H1 (cell line): ENCODE results near the gene TMC6. TPM values are rescaled to one million over a fixed set of nuclear protein-coding genes. Genes with fewer than 3 reads are reported as not detected.

Source experiments
- CTCF ChIA-PET: fragments of 300-600 bp; sonication (Branson Sonifier 250); formaldehyde crosslinking; loops from one replicate; lab custom pipeline; 2021; ENCODE audit not compliant: partially characterized antibody; lab: Charles Lee
- POLR2A ChIA-PET: fragments of 300-600 bp; sonication (Branson Sonifier 250); formaldehyde crosslinking; loops from one replicate; lab custom pipeline; 2021; ENCODE audit warnings: inconsistent platforms; ENCODE audit not compliant: partially characterized antibody; lab: Charles Lee
- DNase-seq, 2 experiments: peaks; one replicate each; pipeline versions ENCODE4 v3.0.0 to v3.0.0-alpha.2; 2010 to 2022; ENCODE audit warnings: low spot score in 2 of 2, low read depth in 1 of 2, mixed read lengths in 1 of 2
- FAIRE-seq: peaks from 2 replicates; lab custom pipeline; 2011; peaks lifted over from hg19 to GRCh38; lab: Jason Lieb, UNC
- H2AFZ ChIP-seq: 2 replicates; pipeline ENCODE4 v1.8.1; 2012; ENCODE audit warnings: low read length, inconsistent platforms
- H2AK5ac ChIP-seq: 2 replicates; pipeline ENCODE4 v1.6.1; 2013; ENCODE audit warnings: low read depth, low read length
- H2BK120ac ChIP-seq: replicated peaks from 2 replicates; pipeline ENCODE3; 2013; ENCODE audit warnings: low read depth, low read length, inconsistent platforms
- H2BK12ac ChIP-seq: 2 replicates; pipeline ENCODE4 v1.6.1; 2013; ENCODE audit warnings: low read depth, low read length
- H2BK15ac ChIP-seq: 2 replicates; pipeline ENCODE4 v1.6.1; 2013; ENCODE audit warnings: low read length
- H2BK20ac ChIP-seq: 2 replicates; pipeline ENCODE4 v1.6.1; 2013; ENCODE audit warnings: low read length
- H2BK5ac ChIP-seq: 2 replicates; pipeline ENCODE4 v1.6.1; 2013; ENCODE audit warnings: low read depth, low read length
- H3K14ac ChIP-seq: 2 replicates; pipeline ENCODE4 v1.6.1; 2013; ENCODE audit warnings: inconsistent platforms; ENCODE audit not compliant: insufficient read length
- H3K18ac ChIP-seq: 2 replicates; pipeline ENCODE4 v1.6.1; 2013; ENCODE audit warnings: low read length; ENCODE audit errors: extremely low read depth
- H3K23ac ChIP-seq: 2 replicates; pipeline ENCODE4 v1.6.1; 2013; ENCODE audit warnings: inconsistent platforms; ENCODE audit not compliant: insufficient read length
- H3K23me2 ChIP-seq: 2 replicates; pipeline ENCODE4 v1.6.1; 2013; ENCODE audit warnings: low read depth, low read length
- H3K27ac ChIP-seq: 2 replicates; pipeline ENCODE4 v1.6.1; 2011; ENCODE audit warnings: low read depth, low read length, inconsistent platforms
- H3K27me3 ChIP-seq, 4 experiments: replicated peaks in 1 of 4; 1 replicate in 1 of 4; 2 replicates in 3 of 4; pipeline versions ENCODE4 v1.6.1 to v1.8.1; 2011 to 2013; ENCODE audit warnings: low read length in 3 of 4, mild to moderate bottlenecking in 3 of 4, inconsistent platforms in 2 of 4, mixed read lengths in 2 of 4, moderate library complexity in 1 of 4; ENCODE audit not compliant: control insufficient read depth in 3 of 4, insufficient read depth in 3 of 4; ENCODE audit errors: extremely low read depth in 1 of 4
- H3K36me3 ChIP-seq, 4 experiments: 2 replicates each; pipeline versions ENCODE4 v1.6.1 to v1.8.1; 2011 to 2013; ENCODE audit warnings: mild to moderate bottlenecking in 4 of 4, low read length in 3 of 4, moderate library complexity in 2 of 4, control low read depth in 1 of 4, inconsistent platforms in 1 of 4; ENCODE audit not compliant: insufficient read depth in 4 of 4, control insufficient read depth in 2 of 4
- H3K4ac ChIP-seq: replicated peaks from 2 replicates; pipeline ENCODE3; 2013; ENCODE audit warnings: low read length, low read depth, mixed read lengths, inconsistent platforms; ENCODE audit not compliant: insufficient read length
- H3K4me1 ChIP-seq, 4 experiments: replicated peaks in 1 of 4; 1 replicate in 1 of 4; 2 replicates in 3 of 4; pipeline versions ENCODE4 v1.6.1 to v1.8.1; 2011 to 2013; ENCODE audit warnings: low read length in 3 of 4, inconsistent platforms in 2 of 4, mixed read lengths in 1 of 4; ENCODE audit not compliant: insufficient read depth in 4 of 4, control insufficient read depth in 3 of 4
- H3K4me2 ChIP-seq, 2 experiments: 2 replicates each; pipeline versions ENCODE4 v1.6.1 to v1.8.1; 2011 to 2013; ENCODE audit warnings: low read depth in 2 of 2, low read length in 2 of 2, control low read depth in 1 of 2, inconsistent platforms in 1 of 2, mild to moderate bottlenecking in 1 of 2; ENCODE audit not compliant: insufficient read depth in 1 of 2
- H3K4me3 ChIP-seq, 4 experiments: fragments of 200-600, 300-600 bp in 1 of 4; sonication (generic), shearing (Covaris generic), sonication (Bioruptor Twin) in 1 of 4; 2 replicates each; pipeline versions ENCODE4 v1.5.1 to v1.8.1; 2011 to 2016; ENCODE audit warnings: low read length in 4 of 4, low read depth in 3 of 4, control low read depth in 2 of 4, inconsistent platforms in 2 of 4, mild to moderate bottlenecking in 2 of 4, mixed read lengths in 1 of 4, moderate library complexity in 1 of 4; ENCODE audit not compliant: insufficient read depth in 2 of 4; ENCODE audit errors: extremely low read depth in 1 of 4
- H3K56ac ChIP-seq: replicated peaks from 2 replicates; pipeline ENCODE3; 2013; ENCODE audit warnings: low read depth, mild to moderate bottlenecking, mixed read lengths, low read length, inconsistent platforms; ENCODE audit not compliant: insufficient read length
- H3K79me1 ChIP-seq: 2 replicates; pipeline ENCODE4 v1.6.1; 2013; ENCODE audit warnings: low read depth, low read length, control low read depth
- H3K79me2 ChIP-seq, 2 experiments: 2 replicates each; pipeline versions ENCODE4 v1.6.1 to v1.8.1; 2012 to 2013; ENCODE audit warnings: low read length in 2 of 2, mild to moderate bottlenecking in 2 of 2, inconsistent platforms in 1 of 2; ENCODE audit not compliant: insufficient read depth in 2 of 2, control insufficient read depth in 1 of 2
- H3K9ac ChIP-seq, 4 experiments: replicated peaks in 1 of 4; 1 replicate in 1 of 4; 2 replicates in 3 of 4; pipeline versions ENCODE4 v1.6.1 to v1.8.1; 2011 to 2013; ENCODE audit warnings: low read depth in 3 of 4, low read length in 3 of 4, control low read depth in 2 of 4, mild to moderate bottlenecking in 2 of 4, moderate library complexity in 2 of 4, inconsistent platforms in 1 of 4; ENCODE audit errors: extremely low read depth in 1 of 4
- H3K9me3 ChIP-seq, 2 experiments: 2 replicates each; pipeline versions ENCODE4 v1.6.1 to v1.8.1; 2012 to 2013; ENCODE audit warnings: mild to moderate bottlenecking in 2 of 2, moderate library complexity in 2 of 2, control low read depth in 1 of 2, inconsistent platforms in 1 of 2, low read depth in 1 of 2, low read length in 1 of 2, mixed read lengths in 1 of 2; ENCODE audit not compliant: insufficient read depth in 2 of 2
- H4K20me1 ChIP-seq, 2 experiments: replicated peaks in 1 of 2; 2 replicates each; pipeline versions ENCODE3 to v1.8.1; 2011 to 2013; ENCODE audit warnings: inconsistent platforms in 2 of 2, low read length in 2 of 2, mild to moderate bottlenecking in 1 of 2; ENCODE audit not compliant: insufficient read depth in 2 of 2, control insufficient read depth in 1 of 2
- H4K5ac ChIP-seq: 2 replicates; pipeline ENCODE4 v1.6.1; 2013; ENCODE audit warnings: low read length, low read depth, mixed read lengths, inconsistent platforms; ENCODE audit not compliant: insufficient read length
- H4K8ac ChIP-seq: 2 replicates; pipeline ENCODE4 v1.8.0; 2013; ENCODE audit warnings: mild to moderate bottlenecking, moderate library complexity, low read length, inconsistent platforms; ENCODE audit not compliant: insufficient read depth; ENCODE audit errors: extremely low read depth
- H4K91ac ChIP-seq: replicated peaks from 2 replicates; pipeline ENCODE3; 2013; ENCODE audit warnings: low read length, mixed read lengths, inconsistent platforms; ENCODE audit not compliant: insufficient read length
- CHD1 ChIP-seq: IDR thresholded peaks from 2 replicates; pipeline ENCODE4 v1.6.1; 2012; ENCODE audit warnings: low read depth, low read length, improper control_type of control experiment
- EGR1 ChIP-seq: IDR thresholded peaks from 2 replicates; pipeline ENCODE4 v1.6.1; 2011; ENCODE audit warnings: low read depth, low read length, borderline replicate concordance
- JUN ChIP-seq: IDR thresholded peaks from 2 replicates; pipeline ENCODE4 v1.6.1; 2011; ENCODE audit warnings: low read depth, mild to moderate bottlenecking, improper control_type of control experiment, low read length
- KDM1A ChIP-seq: fragments of 200-600, 300-600 bp; sonication (generic); IDR thresholded peaks from 2 replicates; pipeline ENCODE4 v1.7.1; 2016; ENCODE audit warnings: mild to moderate bottlenecking, low read length, borderline replicate concordance
- KDM5A ChIP-seq: fragments of 200-600 bp; IDR thresholded peaks from 2 replicates; pipeline ENCODE4 v1.7.1; 2012; ENCODE audit warnings: mild to moderate bottlenecking, low read length, inconsistent platforms, mixed read lengths
- TAF7 ChIP-seq: optimal IDR thresholded peaks from 2 replicates; pipeline ENCODE3; 2011; ENCODE audit warnings: low read depth, mild to moderate bottlenecking, inconsistent platforms, low read length, moderate library complexity, borderline replicate concordance
- YY1 ChIP-seq: IDR thresholded peaks from 2 replicates; pipeline ENCODE4 v1.6.1; 2011; ENCODE audit warnings: low read depth, mild to moderate bottlenecking, low read length
- WGBS, 2 experiments: shearing (Covaris generic) in 1 of 2; methylation state at CpG; one replicate each; pipeline versions ENCODE4 v1.1.6 to v1.1.7; 2013 to 2015; ENCODE audit warnings: low lambda C conversion rate in 2 of 2, mixed read lengths in 2 of 2, inconsistent platforms in 1 of 2, low coverage in 1 of 2, missing lambda C conversion rate in 1 of 2; ENCODE audit not compliant: insufficient replicate concordance in 2 of 2, insufficient coverage in 1 of 2, insufficient read length in 1 of 2; ENCODE audit errors: extremely low coverage in 1 of 2, missing lambda C conversion rate in 1 of 2; 5-methylcytosine and 5-hydroxymethylcytosine counted together
- polyA plus RNA-seq, 7 experiments: library from polyadenylated mRNA; depleted of rRNA in 3 of 7; stranded (reverse) in 5 of 7; unstranded in 2 of 7; fragments of >200 nt in 5 of 7; fragments of 200-250 nt in 2 of 7; gene quantifications; 1 replicate in 5 of 7; 2 replicates in 1 of 7; 4 replicates in 1 of 7; pipeline versions ENCODE4 v1.2.1 to v1.2.3, GENCODE V29; 2011 to 2013; ENCODE audit warnings: missing spikeins in 2 of 7, mixed read lengths in 2 of 7
- total RNA-seq: library from RNA; stranded (reverse); fragmentation: NEBNext Ultra II Directional; extraction: Animal tissue kit (Norgen Biotek cat#: 25700); gene quantifications from 2 replicates; pipeline ENCODE4 v1.2.1, GENCODE V29; 2021
- TF ChIP-seq, protein P1 (sequence below): IDR thresholded peaks from 2 replicates; pipeline ENCODE4 v1.6.1; 2012; ENCODE audit warnings: inconsistent platforms

TMC6 gene
- total and polyA plus RNA-seq, 2 of the 8 experiments (the other 6 are each of a cell fraction or from before 2014, with no cell fraction given) = 39.4 to 77.6 TPM

GRCh38 chr17:78133971-78134898 lies 5.7 kb upstream of the TMC6 start:
- FAIRE-seq = peak; percentile 36
- H3K4me3 ChIP-seq = no peak overlapping the region; a peak in 1 of 8 replicates
- POLR2A ChIA-PET = interaction anchor here (0.6 to 4.6 kb wide), 7 partner anchors 18 to 80 kb away, joined by 3 to 16 read pairs (median 4); partner anchors contain the start of genes AFMID, BIRC5 and TK1
- peak overlapping the region; percentile 11 for H3K4ac ChIP-seq
- H3K9me3 ChIP-seq = no peaks in the 10 kb centered on the region
- H3K4me2 ChIP-seq = no peak overlapping the region
- 55% methylated on average over 38 of the region's 39 CpGs; no CpG with 5 or more reads in 1 of the 2 experiments for WGBS, 2 experiments
- H3K14ac ChIP-seq = no peak overlapping the region
- peak; percentile 72 to 87 for DNase-seq
- peaks cover 0 to 4% of the 10 kb centered on the region in 2 experiments for H4K20me1 ChIP-seq
- CTCF ChIA-PET = interaction anchor here (0.6 to 8.0 kb wide), 26 partner anchors 10 to 594 kb away, joined by 3 to 122 read pairs (median 4); partner anchors contain the start of genes AFMID, TK1 and TMC6
- no peak overlapping the region for H3K23ac ChIP-seq
- H3K18ac ChIP-seq = peak overlapping the region; percentile 25; the same call in 1 of the 2 replicates
- H4K8ac ChIP-seq = peak overlapping the region; percentile 86
- H3K36me3 ChIP-seq = no peaks in the 10 kb centered on the region
- H3K23me2 ChIP-seq = no peaks in the 10 kb centered on the region; the same call in 1 of the 2 replicates
- peak overlapping the region; percentile 54; the same call in 1 of the 2 replicates for H2BK5ac ChIP-seq
- no peaks in the 10 kb centered on the region for H3K79me1 ChIP-seq
- peak overlapping the region; percentile 95 for H2AK5ac ChIP-seq
- peaks cover 0 to 26% (median 17%) of the 10 kb centered on the region in 4 experiments; a peak in 5 of 7 replicates for H3K27me3 ChIP-seq
- peak overlapping the region; percentile 98; the same call in 1 of the 2 replicates for H2BK12ac ChIP-seq
- peak overlapping the region in 1 of 4 experiments; percentile 13; a peak in 1 of 7 replicates for H3K9ac ChIP-seq
- H3K4me1 ChIP-seq = peaks cover 0 to 22% (median 7%) of the 10 kb centered on the region in 4 experiments; a peak in 5 of 7 replicates
- peak overlapping the region; percentile 96 for H2BK15ac ChIP-seq
- H2AFZ ChIP-seq = no peak overlapping the region
- peak overlapping the region; percentile 68 for H2BK20ac ChIP-seq
- H2BK120ac ChIP-seq = no peak overlapping the region
- H3K56ac ChIP-seq = no peak overlapping the region
- H3K27ac ChIP-seq = no peak overlapping the region
- H4K5ac ChIP-seq = peak overlapping the region; percentile 15
- no peaks in the 10 kb centered on the region for H3K79me2 ChIP-seq
- peak overlapping the region; percentile 83 for H4K91ac ChIP-seq
- peak; percentile 99 for TF ChIP-seq KDM1A
- peak; percentile 72; the same call in 1 of the 2 replicates for TF ChIP-seq EGR1
- TF ChIP-seq, protein P1, sequence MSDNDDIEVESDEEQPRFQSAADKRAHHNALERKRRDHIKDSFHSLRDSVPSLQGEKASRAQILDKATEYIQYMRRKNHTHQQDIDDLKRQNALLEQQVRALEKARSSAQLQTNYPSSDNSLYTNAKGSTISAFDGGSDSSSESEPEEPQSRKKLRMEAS = peak; percentile 68
- TF ChIP-seq KDM5A = no peak
- no peak for TF ChIP-seq CHD1
- TF ChIP-seq TAF7 = peak; percentile 44
- TF ChIP-seq JUN = no peak
- peak; percentile 63; the same call in 1 of the 2 replicates for TF ChIP-seq YY1
